K562 (cell line): Measurements from ENCODE around the gene UCKL1. TPM values are rescaled to one million over a fixed set of nuclear protein-coding genes. Genes with fewer than 3 reads are reported as not detected.

ENCODE experiments used
- ATAC-seq: fragments of 200-7000 bp; cut with Tn5 transposase; 3 replicates; pipeline ENCODE4 v1.9.1; 2020; ENCODE audit warnings: moderate library complexity
- BruUV-seq: library from RNA; stranded (reverse); fragments of 400-500 nt; replicated peaks from 2 replicates; lab custom pipeline; 2021; lab: Mats Ljungman, UMichigan
- CTCF ChIA-PET: fragments of 300-600 bp; formaldehyde crosslinking; extraction: SDS; loops from one replicate; lab custom pipeline; 2021; ENCODE audit warnings: low intra/inter-chr PET ratio; lab: Yijun Ruan, JAX
- POLR2A ChIA-PET: fragments of 300-600, 350-650 bp; sonication (Branson Sonifier 250); formaldehyde crosslinking; extraction: SDS; loops from one replicate; lab custom pipeline; 2021; ENCODE audit warnings: antibody characterized with exemption, inconsistent platforms; lab: Yijun Ruan, JAX
- DNase-seq, 4 experiments: peaks; one replicate each; pipeline versions ENCODE4 v3.0.0 to v3.0.0-alpha.2; 2011 to 2018; ENCODE audit warnings: low spot score in 3 of 4, mixed read lengths in 3 of 4; ENCODE audit errors: extremely low read depth in 1 of 4
- FAIRE-seq: peaks from 2 replicates; lab custom pipeline; 2011; peaks lifted over from hg19 to GRCh38; lab: Jason Lieb, UNC
- H2AFZ ChIP-seq: 2 replicates; pipeline ENCODE4 v1.6.0; 2011; ENCODE audit warnings: low read depth, low read length, control low read depth, inconsistent platforms
- H3K27ac ChIP-seq: fragments of 200-600 bp; 3 replicates; pipeline ENCODE4 v1.8.0; 2011; ENCODE audit warnings: low read depth, mild to moderate bottlenecking, control low read depth, inconsistent platforms, low read length, moderate library complexity, mixed read lengths; ENCODE audit errors: extremely low read depth
- H3K27me3 ChIP-seq, 2 experiments: fragments of 300-600 bp in 1 of 2; 2 replicates in 1 of 2; 3 replicates in 1 of 2; pipeline versions ENCODE4 v1.6.0 to v1.8.0; 2011; ENCODE audit warnings: inconsistent platforms in 2 of 2, low read length in 2 of 2, mild to moderate bottlenecking in 1 of 2, mixed read lengths in 1 of 2, moderate library complexity in 1 of 2; ENCODE audit not compliant: control insufficient read depth in 2 of 2, insufficient read depth in 2 of 2
- H3K36me3 ChIP-seq: fragments of 300-600 bp; 3 replicates; pipeline ENCODE4 v1.8.0; 2011; ENCODE audit warnings: mild to moderate bottlenecking, low read length, inconsistent platforms; ENCODE audit not compliant: control insufficient read depth, insufficient read depth
- H3K4me1 ChIP-seq, 2 experiments: fragments of 200-600 bp in 1 of 2; replicated peaks in 1 of 2; 2 replicates in 1 of 2; 3 replicates in 1 of 2; pipeline versions ENCODE4 v1.5.1 to v1.8.0; 2011; ENCODE audit warnings: inconsistent platforms in 2 of 2, low read length in 2 of 2, mild to moderate bottlenecking in 1 of 2, mixed read lengths in 1 of 2, moderate library complexity in 1 of 2; ENCODE audit not compliant: control insufficient read depth in 2 of 2, insufficient read depth in 2 of 2
- H3K4me2 ChIP-seq: 2 replicates; pipeline ENCODE4 v1.6.1; 2011; ENCODE audit warnings: low read length, control low read depth, inconsistent platforms, mixed read lengths; ENCODE audit not compliant: insufficient read depth
- H3K4me3 ChIP-seq: fragments of 200-600 bp; sonication (generic), shearing (Covaris generic); 2 replicates; pipeline ENCODE4 v1.5.1; 2016; ENCODE audit warnings: control low read depth, inconsistent platforms
- H3K79me2 ChIP-seq: fragments of 200-600 bp; 3 replicates; pipeline ENCODE4 v1.8.0; 2011; ENCODE audit warnings: low read length, inconsistent platforms; ENCODE audit not compliant: control insufficient read depth, insufficient read depth
- H3K9ac ChIP-seq, 2 experiments: 2 replicates each; pipeline versions ENCODE4 v1.6.0 to v1.6.1; 2011; ENCODE audit warnings: low read depth in 2 of 2, low read length in 2 of 2, control low read depth in 1 of 2, inconsistent platforms in 1 of 2, mild to moderate bottlenecking in 1 of 2, mixed read lengths in 1 of 2; ENCODE audit not compliant: insufficient read depth in 1 of 2
- H3K9me1 ChIP-seq: one replicate; pipeline ENCODE4 v1.6.0; 2011; ENCODE audit warnings: inconsistent platforms, mild to moderate bottlenecking, low read length, moderate library complexity; ENCODE audit not compliant: control insufficient read depth, insufficient read depth
- H3K9me3 ChIP-seq: replicated peaks from 2 replicates; pipeline ENCODE4 v1.5.1; 2011; ENCODE audit warnings: low read depth, low read length, inconsistent platforms; ENCODE audit not compliant: control insufficient read depth, insufficient read depth
- H4K20me1 ChIP-seq: replicated peaks from 2 replicates; pipeline ENCODE4 v1.6.1; 2011; ENCODE audit warnings: low read length, inconsistent platforms, mixed read lengths; ENCODE audit not compliant: control insufficient read depth, insufficient read depth
- E2F5 ChIP-seq: sonication (generic); formaldehyde crosslinking; IDR thresholded peaks from 2 replicates; pipeline ENCODE4 v1.8.0; 2022; ENCODE audit warnings: mild to moderate bottlenecking, missing genetic modification reagents
- E4F1 ChIP-seq: fragments of 250-450 bp; sonication (Bioruptor Pico); IDR thresholded peaks from 2 replicates; pipeline ENCODE4 v1.5.0; 2021; ENCODE audit warnings: mild to moderate bottlenecking, borderline replicate concordance
- FOXM1 ChIP-seq, 2 experiments: fragments of 450-650 bp in 1 of 2; sonication (generic) in 1 of 2; formaldehyde crosslinking in 1 of 2; IDR thresholded peaks; 2 replicates each; pipeline versions ENCODE4 v1.6.1 to v1.9.0; 2017 to 2022; ENCODE audit warnings: low read depth in 2 of 2, mild to moderate bottlenecking in 2 of 2, missing genetic modification reagents in 1 of 2, moderate library complexity in 1 of 2
- HES1 ChIP-seq: fragments of 450-650 bp; IDR thresholded peaks from 2 replicates; pipeline ENCODE4 v1.6.1; 2016; ENCODE audit warnings: low read depth, mild to moderate bottlenecking, moderate library complexity
- KLF1 ChIP-seq: fragments of 450-650 bp; IDR thresholded peaks from 2 replicates; pipeline ENCODE4 v1.6.1; 2016; ENCODE audit warnings: missing genetic modification characterization, missing compliant biosample characterization
- MXD1 ChIP-seq: fragments of 250-450 bp; sonication (Bioruptor Pico); IDR thresholded peaks from 2 replicates; pipeline ENCODE4 v1.8.0; 2021; ENCODE audit warnings: borderline replicate concordance, mild to moderate bottlenecking, moderate library complexity; ENCODE audit not compliant: poor library complexity, severe bottlenecking
- NELFE ChIP-seq: IDR thresholded peaks from 2 replicates; pipeline ENCODE4 v1.6.1; 2011; ENCODE audit warnings: mild to moderate bottlenecking; ENCODE audit not compliant: insufficient read depth, insufficient read length
- WGBS: fragments of 100-300 bp; shearing (Covaris generic); methylation state at CpG from one replicate; pipeline ENCODE4 v1.1.6; 2016; ENCODE audit warnings: low coverage, mixed read lengths; ENCODE audit not compliant: insufficient coverage; ENCODE audit errors: missing lambda C conversion rate; 5-methylcytosine and 5-hydroxymethylcytosine counted together
- in situ Hi-C: fragments of 300-500 bp; cut with MboI; formaldehyde crosslinking; loops from 4 replicates; pipeline ENCODE4 v1.15.0; 2018; ENCODE audit warnings: inconsistent platforms, mixed read lengths
- intact Hi-C: fragments of 100-400 bp; cut with micrococcal nuclease; formaldehyde crosslinking; loops from 2 replicates; pipeline ENCODE4 v1.14.2; 2022
- polyA plus RNA-seq, 8 experiments: library from polyadenylated mRNA; depleted of rRNA in 4 of 8; stranded (reverse) in 5 of 8; unstranded in 3 of 8; fragments of >200 nt; fragmentation: Nextera tagmentation in 2 of 8; fragmentation: Illumina TruSeq in 1 of 8; extraction: Ambion mirVana in 2 of 8; extraction: Trizol in 1 of 8; gene quantifications; 2 replicates each; pipeline versions ENCODE4 v1.2.1 to v1.2.3, GENCODE V29; 2011 to 2014; ENCODE audit warnings: inconsistent platforms in 1 of 8, missing spikeins in 1 of 8
- total RNA-seq, 7 experiments: library from RNA; depleted of rRNA in 6 of 7; stranded (reverse); fragments of >200 nt in 6 of 7; fragmentation: Illumina TruSeq in 2 of 7; extraction: Trizol in 2 of 7; gene quantifications; 2 replicates each; pipeline versions ENCODE4 v1.2.1 to v1.2.3, GENCODE V29; 2011 to 2021; ENCODE audit warnings: low replicate concordance in 1 of 7

The UCKL1 gene
- total and polyA plus RNA-seq, 9 of the 15 experiments (the other 6 are each of a cell fraction or from before 2014, with no cell fraction given) = 3.1 to 52.8 (median 24.2) TPM

GRCh38 chr20:63890616-63891015 is 65.6 kb downstream of the UCKL1 start:
- ChIA-PET CTCF (no interaction called here), POLR2A (interaction anchor here (1.0 to 2.7 kb wide), 2 partner anchors 9 to 25 kb away, joined by 4 to 12 read pairs; partner anchors contain the start of gene TPD52L2)
- no peak overlapping the region for H3K4me2 ChIP-seq
- ATAC-seq (no peak), FAIRE-seq (no peak), DNase-seq (no peak)
- no peak overlapping the region for H3K27ac ChIP-seq
- no peak overlapping the region for H3K9ac ChIP-seq
- BruUV-seq = TSS peak; percentile 40
- H3K9me3 ChIP-seq = no peaks in the 10 kb centered on the region
- 89% methylated on average over 7 of the region's 7 CpGs for WGBS
- H2AFZ ChIP-seq = no peak overlapping the region
- in situ Hi-C loops (no loop called here), intact Hi-C loops (no loop called here)
- no peaks in the 10 kb centered on the region for H3K27me3 ChIP-seq
- no peak overlapping the region for H3K4me3 ChIP-seq
- TF ChIP-seq E2F5 (CRISPR knock-in tag) = no peak
- no peak for TF ChIP-seq HES1
- TF ChIP-seq MXD1 (CRISPR knock-in tag) = no peak
- no peak for TF ChIP-seq E4F1
- no peak for TF ChIP-seq KLF1 (tag)
- no peak for TF ChIP-seq FOXM1 (IDR thresholded peaks at IDR 0.05; ENCODE audit: low read depth)
- no peak for TF ChIP-seq FOXM1 (CRISPR knock-in tag; IDR thresholded peaks at IDR 0.05; ENCODE audit: low read depth)
- TF ChIP-seq NELFE = no peak
- H4K20me1 ChIP-seq = peaks cover 3% of the 10 kb centered on the region; the same call in 1 of the 2 replicates
- peaks cover 8 to 21% of the 10 kb centered on the region in 2 experiments; a peak in 4 of 5 replicates for H3K4me1 ChIP-seq
- H3K36me3 ChIP-seq = peaks cover 50% of the 10 kb centered on the region; the same call in 2 of the 3 replicates
- H3K79me2 ChIP-seq = peaks cover 3% of the 10 kb centered on the region
- no peaks in the 10 kb centered on the region for H3K9me1 ChIP-seq
